GM18907 (cell line): ENCODE measurements around the gene TSPAN10.
"Not testable (repeated sequence)": the region's sequence is repeated elsewhere in the genome, so short reads cannot be mapped to it uniquely, and the experiment has no call there.

Source experiments
- ATAC-seq: cut with Tn5 transposase; IDR thresholded peaks from one replicate; pipeline ENCODE4 v1.9.1; 2021; ENCODE audit warnings: mild to moderate bottlenecking, moderate library complexity; ENCODE audit not compliant: unreplicated experiment

Gene TSPAN10

DNA sequence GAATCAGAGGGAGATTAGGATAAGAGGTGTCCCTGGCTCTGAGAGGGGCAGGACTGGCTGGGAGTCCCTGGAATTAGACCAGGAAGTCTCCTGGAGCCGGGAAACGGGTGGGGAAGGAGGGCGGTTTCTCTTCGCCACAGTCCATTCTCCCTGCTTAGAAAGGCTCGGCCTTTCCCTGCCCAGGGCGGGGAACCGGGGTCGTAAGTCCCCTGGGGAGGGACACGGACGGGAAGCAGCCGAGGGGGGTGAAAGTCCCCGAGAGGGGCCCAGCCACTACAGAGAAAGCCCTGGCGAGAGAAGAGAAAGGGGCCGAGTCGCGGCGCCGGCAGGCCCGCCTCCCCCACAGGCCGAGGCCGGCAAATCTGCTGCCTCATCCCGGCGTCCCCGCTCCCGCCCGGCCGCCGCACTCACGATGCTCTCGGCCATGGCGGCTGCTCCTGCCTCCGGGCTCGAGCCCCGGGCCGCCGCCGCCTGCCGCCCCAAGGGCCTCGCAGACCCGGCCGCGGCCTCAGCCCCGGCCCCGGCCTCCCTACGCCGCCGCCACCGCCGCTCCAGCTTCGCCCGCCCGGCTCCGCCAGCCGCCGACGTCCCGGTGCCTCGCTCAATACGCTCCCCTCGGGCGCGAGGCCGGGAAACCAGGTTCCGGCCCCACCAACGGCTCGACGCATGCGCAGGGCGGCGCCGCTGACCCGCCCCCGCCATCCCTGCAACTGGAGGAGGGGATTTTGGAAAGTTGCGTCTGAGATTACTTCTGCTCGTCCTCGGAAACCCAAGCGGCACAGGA, at the start of gene TSPAN10, which contains the start of gene NPLOC4:
Gene TSPAN10 (plus strand): TSS at position 692 of the 784 bp plus-strand sequence. CDS start 5,217 bp downstream, outside the sequence.
Gene NPLOC4 (minus strand): TSS at position 608 of the 784 bp plus-strand sequence. CDS start 182 bp downstream, at position 426.
- ATAC-seq = peak; percentile 83

DNA sequence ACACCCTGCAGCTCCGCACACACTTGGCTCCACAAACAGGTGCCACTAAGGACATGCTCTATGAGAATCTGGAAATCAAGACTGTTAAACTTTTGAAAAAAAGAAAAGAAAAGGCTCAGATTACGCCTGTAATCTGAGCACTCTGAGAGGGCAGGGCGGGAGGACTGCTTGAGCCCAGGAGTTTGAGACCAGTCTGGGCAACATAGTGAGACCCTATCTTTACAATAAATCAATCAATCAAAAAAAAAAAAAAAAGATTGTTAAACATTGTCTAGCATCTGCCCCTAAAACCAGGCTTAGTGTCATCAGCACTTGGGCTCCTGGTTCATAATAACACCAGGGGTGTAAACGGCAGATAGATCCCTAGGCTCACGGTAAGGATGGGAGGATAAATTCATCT, 47.4 kb upstream of the TSPAN10 start:
- ATAC-seq = no peak

DNA sequence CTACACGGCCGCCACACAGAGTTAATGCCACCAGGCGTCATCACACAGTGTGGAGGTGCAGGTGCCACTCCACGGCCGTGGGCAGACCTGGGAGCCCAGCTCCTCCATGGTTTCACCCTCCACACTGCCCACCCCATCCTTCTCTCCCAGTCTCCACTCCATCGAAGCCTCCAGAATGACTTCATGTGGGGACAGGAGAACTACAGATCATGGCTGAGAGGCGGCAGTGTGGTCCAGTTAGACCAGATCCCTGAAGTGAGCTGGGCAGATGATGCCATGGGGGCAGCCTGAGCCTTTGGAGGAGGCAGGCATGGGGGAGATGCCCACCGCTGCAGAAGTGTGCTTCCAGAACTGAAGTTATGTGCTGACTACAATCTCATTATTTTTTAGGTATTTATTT, 46.9 kb upstream of the TSPAN10 start:
- no peak for ATAC-seq

DNA sequence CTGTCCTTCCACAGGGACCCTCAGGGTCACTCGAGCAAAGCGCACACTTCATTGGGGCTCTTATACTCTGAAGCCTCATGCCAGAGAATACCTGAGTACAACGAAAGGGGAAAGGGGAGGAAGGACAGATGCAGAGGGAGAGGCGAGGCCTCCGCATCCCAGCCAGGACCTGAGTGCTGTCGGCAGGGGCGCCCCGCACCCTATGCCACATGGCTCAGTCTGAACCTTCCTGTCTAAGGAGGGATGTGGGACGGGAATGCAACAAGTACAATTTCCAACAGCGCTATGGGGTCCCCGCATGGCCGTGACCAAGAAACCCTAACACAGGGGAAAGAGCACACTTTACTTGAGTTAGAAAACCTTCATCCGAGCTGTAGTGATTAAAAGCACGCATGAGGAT, 45.0 kb upstream of the TSPAN10 start:
- ATAC-seq = no peak

DNA sequence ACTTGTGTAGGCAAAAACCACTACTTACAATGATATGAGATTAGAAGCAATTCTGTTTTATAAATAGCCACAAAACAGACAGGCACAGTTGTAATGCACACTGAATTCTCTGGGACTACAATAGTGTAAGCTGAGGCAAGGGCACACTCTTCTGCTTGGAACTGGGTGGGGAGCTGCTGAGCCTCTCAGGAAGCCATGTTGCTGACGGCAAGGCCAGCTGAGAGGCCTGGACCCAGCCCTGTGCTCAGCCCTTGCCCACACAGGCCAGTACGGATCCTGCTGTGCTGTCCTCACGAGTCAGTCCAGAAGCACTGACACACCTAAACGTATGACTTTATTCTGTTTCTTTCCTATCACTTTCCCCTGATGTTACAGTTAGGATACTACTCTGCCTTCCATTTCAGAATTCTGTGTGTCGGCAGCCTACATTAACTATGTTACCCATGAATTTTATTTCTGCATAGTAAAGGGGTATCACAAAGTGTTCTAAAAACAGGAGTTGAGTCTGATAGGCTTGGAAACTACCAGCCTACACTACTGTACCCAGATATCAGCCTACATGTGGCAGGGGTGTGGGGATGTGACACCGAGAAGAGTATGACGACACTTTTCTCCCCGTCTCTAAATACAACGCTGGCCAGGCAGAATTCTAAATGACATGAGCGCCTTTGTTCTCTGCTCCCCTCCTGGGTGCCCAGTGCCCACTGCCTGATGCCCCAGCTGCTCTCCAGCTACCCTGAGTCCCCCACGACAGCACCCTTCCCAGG, 43.7 kb upstream of the TSPAN10 start:
- no peak for ATAC-seq

DNA sequence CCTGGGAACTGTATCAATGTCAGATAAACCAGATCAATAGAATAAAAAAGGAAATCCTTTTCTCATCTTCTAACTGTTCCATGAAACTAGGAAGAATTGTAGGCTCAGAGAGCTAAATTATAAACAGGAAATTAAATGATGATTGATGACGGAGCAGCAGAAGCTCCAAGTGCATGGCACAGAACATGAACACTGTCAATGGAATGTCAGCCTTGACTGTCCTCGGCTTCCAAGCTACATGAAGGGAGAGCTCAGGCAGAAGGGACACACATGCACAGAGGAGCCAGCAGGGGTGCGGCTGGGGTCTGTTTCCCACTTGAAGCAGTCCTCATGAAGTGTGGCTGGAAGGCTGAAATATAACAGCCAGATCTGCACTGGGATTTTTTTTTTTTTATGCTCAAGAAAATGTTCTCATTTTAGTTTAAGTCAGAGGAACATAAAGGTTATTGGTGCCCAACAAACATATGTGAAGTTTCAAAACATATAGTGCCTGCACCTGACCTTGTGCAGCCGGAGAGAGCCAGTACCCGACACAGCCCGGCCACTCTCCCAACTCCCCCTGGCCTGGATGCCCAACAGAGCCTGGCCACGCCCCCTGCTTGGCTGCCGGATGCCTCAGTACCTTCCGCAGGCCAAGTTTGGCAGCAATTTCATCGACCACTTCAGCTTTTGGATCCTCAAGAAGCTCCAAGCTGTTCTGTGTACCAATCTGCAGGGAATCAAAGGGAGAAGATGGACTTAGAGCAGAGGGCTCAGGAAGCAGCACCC, 37.1 kb upstream of the TSPAN10 start:
- no peak for ATAC-seq

DNA sequence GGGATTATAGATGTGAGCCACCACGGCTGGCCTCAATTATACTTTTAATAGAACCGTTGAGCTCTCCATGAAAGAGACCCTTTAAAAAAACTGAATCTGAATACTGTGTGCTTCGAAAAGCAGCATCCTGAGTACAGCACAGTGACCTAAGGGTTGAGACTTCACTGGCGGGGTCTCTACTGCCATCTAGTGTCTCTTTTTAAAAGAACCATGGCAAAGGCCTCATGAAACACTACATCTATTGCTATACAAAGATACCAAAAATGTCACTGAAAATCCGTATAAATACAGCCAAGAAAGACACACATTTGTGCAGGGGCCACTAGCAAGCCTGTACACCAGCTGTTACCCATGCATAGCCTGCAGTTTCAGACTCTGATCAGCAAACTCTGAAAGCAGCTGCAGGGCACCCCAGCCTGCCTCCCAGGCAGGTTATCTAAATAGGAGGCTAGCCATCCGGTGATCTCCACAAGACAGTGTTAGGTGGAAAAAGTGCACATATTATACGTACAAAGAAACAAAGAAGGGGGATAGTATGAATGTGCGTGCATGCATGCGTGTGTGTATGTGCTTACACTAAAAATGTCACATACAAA, 35.4 kb upstream of the TSPAN10 start:
- no peak for ATAC-seq

DNA sequence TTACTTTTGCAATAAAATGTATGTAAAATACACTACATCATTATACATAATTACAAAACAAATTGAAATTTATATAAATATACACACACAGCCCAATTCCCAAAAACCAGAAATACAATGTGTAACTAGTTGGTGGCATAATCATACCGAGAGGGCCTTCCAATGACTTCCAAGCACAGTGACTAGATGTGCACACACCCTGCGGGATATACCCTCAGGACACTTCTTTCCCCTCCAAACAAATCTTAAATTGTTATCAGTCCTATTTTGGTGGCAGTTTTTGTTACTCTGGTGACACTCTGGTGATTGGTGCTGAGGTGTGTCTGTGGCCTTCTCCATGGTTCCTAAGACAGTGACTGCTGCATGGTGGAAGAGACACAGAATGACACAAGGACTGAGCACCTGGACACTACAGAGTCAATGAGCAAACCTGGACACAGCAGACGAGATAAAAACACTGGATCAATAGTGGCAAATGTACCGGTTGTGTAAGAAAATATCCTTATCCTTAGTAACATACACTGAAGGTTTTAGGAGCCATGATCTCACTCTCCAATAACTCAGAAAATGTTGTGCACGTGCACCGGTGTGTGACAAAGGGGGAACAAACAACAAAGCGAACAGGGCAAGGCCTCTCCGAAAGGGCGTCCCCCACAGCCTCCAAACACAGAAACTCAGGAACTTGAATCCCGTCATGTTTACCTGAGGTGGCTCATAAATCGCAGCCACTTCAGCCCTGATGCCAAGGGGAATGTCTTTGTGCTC, 33.0 kb upstream of the TSPAN10 start:
- no peak for ATAC-seq

DNA sequence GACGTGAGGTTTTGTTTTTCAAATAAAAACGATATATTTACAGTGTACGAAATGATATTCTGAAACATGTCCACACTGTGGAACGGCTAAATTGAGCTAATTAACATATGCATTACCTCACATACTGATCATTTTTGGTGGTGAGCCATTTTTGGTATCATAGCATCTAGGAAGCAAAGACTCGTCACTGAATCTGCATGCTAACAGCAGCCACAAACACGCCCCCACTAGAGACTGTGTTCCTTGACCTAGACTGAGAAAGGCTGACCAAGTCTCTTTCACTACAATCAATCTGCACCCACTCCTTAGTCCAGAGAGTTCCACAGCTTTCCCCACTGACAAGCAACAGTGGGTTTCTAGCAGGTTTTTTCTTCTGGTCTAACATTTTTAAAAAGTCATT, 29.6 kb upstream of the TSPAN10 start:
- no peak for ATAC-seq

DNA sequence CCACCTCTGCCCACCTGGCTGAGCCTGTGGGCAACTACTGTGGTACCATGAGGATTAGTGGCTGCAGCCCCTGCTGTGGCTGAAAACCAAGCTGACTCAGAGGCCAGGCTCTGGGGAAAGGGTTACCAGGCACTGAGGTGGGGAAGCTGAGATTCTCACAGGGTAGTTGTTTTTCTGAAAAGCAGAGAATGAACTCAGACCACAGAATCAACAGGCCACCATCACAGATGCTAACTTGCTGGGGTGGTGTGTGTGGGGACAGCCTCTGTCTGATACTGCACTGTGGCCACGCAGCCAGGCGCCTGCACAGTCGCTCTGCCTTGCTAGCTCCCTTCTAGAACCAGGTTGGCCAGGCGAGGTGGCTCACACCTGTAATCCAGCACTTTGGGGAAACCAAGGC, 28.9 kb upstream of the TSPAN10 start:
- ATAC-seq = no peak

DNA sequence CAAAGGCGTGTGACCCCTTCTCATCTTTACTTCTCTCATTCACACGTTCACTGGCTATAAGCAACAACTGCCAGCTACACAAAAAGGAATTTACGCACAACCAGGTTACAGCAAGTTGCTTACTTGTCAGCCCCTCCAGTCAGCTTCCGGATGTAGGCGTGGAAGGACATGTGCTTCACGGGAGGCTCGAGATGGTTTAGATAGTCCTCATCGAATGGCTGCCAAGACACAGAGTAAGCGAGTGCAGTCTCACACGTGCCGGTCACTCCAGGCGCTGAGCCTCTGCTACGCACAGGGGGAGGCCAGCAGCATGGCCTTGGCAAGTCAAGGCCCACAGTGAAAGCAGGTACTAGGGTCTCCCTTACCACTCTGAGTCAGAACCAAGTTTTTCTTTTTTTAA, 28.4 kb upstream of the TSPAN10 start:
- ATAC-seq = no peak

DNA sequence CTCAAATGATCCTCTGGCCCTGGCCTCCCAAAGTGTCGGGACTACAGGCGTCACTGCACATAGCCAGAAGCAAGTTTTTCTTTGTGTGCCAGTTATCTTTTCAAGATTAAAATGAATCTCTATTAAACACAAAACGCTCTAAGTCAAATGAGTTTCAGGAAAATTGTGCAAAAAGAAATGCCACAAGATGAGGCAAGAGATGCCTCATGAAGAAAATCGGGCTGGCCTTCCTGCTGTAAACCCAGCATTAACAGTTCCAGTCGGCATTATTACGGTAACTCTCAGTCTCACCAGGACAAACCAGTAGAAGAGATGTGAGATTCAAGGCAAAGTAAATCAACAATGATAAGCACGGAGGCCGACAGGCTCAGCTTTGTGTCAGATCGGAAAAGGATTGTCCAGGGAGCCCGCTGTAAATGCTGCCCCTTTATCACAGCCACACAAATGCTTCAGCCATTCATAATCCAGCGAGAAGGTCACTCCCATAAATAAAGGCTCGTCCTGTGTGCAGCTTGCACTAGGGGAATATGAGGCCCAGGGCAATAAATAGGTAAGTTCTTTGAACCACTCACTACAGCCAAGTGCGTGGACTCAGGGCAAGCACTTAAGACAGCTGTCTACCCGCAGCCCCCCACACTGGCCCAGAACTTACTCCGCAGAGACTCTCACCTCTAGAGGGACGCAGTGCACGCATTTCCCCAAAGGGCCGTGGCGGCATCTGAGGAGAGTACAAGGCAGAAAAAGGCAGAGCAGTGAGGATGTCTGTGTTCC, 27.3 kb upstream of the TSPAN10 start:
- ATAC-seq = no peak

DNA sequence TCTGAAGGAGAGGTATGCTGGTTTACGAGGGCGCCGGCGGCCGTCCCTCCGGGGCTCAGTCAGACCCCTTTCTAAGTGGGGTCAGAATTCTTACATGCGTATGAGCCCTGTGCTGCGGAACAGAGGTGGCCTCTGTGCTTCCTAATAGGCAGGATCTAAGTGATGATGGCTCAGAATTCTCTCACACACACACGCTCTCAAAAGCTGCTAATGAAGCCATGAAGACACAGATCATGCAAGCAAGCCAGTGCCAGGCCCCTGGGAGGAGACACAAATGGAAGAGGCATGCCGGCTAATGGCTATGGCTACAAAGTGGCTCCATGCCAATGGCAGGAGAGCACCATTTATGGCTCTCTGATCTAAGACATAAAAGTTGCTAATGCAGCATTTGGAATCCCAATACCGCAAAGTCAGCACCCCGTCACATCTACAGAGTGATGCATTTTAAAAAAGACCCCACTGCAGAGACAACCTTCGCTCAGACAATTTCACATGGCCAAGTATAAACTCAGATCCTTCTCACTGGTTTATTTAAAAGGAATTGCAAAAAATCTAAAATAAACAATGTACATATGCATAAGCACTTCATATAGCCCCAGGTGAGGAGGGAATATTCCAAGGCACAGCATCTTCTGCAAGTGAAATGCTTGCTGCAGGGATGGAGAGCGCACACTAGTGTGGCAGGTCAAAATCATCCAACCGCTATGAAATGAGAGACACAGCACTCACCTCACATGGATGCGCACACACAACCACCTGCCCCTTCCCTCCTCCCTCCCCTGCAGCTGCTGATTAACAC, 24.6 kb upstream of the TSPAN10 start:
- ATAC-seq = no peak

DNA sequence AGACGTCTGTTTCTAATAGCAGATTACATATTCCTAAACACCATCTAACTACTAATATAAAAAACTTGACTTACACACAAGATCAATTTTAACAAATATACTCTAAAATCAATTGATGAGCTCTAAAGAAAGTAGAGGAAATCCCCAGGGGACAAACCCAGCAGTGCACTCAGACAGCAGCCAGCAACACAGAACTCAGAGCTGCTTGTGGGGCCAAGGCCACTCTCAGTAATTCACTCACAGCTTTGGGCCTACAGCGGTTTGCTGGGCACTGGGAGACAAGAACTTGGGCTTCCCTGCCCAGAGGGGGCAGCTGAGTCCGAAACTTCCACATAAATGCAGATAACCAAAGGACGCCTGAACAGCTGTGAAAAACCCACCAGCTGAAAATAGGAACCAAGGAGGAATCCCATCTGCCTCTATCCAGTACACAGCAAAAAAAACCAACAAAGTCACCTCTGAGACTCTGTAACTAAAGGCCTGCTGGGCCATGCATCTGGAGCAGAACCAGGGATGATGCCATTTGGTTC, 21.5 kb upstream of the TSPAN10 start:
- no peak for ATAC-seq

DNA sequence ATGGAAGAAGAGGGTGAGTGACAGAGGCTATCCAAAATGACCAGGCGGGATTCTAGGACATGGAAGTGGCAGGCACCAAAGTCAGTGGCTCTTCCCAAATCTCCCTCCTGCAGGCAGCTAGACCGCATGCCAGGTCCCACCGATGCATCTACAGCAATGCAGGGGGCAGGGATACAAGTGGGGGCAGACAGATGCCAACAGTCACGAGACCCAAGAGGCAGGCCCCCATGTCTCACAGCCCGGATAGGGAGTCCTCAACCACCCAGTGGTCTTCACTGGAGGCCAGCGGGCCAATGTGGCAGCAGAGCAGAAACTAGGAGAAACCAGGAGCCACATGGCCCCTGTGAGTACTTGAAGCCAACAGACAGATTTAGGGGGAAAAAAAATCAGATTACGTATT, 20.1 kb upstream of the TSPAN10 start:
- no peak for ATAC-seq

DNA sequence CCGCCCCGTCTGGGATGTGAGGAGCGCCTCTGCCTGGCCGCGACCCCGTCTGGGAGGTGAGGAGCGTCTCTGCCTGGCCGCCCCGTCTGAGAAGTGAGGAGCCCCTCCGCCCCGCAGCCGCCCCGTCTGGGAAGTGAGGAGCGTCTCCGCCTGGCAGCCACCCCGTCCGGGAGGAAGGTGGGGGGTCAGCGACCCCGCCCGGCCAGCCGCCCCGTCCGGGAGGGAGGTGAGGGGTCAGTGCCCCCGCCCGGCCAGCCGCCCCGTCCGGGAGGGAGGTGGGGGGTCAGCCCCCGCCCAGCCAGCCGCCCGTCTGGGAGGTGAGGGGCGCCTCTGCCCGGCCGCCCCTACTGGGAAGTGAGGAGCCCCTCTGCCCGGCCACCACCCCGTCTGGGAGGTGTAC, 18.7 kb upstream of the TSPAN10 start:
- ATAC-seq = not testable (repeated sequence)

DNA sequence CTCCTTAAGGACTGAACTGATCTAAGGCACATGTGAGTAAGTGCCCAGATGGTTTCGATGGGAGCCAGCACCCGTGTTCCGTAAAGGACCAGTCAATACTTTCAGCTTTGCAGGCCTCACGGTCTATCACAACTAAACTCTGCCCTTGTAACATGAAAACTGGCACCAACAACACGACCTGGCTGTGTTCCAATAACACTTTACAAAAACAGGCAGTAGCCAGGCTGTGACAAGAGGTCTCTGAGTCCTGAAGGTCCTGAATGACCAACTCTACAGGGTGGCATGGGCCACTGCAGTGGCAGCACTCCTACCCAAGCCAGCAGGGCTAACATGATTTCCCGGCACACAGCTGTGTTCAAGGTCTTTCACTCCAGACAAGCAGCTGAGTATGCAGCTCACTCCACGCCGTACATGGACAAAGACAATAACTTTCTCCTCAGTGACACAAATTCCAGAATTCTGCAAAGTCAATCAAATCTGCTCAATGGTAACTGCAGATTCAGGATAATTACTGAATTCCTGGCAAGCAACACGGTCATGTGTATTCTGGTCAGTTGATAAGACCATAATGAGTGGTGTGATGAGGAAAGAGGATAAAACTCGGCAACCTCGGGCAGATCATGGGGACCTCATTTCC, 15.4 kb upstream of the TSPAN10 start:
- ATAC-seq = no peak

DNA sequence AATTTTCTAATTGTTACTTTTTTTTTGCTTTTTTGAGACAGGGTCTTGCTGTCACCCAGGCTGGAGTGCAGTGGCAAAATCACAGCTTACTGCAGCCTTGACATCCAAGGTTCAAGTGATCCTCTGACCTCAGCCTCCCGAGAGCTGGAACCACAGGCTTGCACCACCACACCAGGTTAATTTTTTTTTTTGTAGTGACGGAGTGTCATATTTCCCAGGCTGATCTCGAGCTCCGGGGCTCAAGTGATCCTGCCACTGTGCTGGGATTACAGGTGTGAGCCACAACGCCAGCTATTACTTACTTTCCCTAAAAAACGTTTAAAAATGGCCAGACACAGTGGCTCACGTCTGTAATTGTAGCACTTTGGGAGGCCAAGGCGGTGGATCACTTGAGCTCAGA, 6.7 kb upstream of the TSPAN10 start:
- no peak for ATAC-seq
